ENCODE results near the gene SMYD1.

The SMYD1 gene

DNA sequence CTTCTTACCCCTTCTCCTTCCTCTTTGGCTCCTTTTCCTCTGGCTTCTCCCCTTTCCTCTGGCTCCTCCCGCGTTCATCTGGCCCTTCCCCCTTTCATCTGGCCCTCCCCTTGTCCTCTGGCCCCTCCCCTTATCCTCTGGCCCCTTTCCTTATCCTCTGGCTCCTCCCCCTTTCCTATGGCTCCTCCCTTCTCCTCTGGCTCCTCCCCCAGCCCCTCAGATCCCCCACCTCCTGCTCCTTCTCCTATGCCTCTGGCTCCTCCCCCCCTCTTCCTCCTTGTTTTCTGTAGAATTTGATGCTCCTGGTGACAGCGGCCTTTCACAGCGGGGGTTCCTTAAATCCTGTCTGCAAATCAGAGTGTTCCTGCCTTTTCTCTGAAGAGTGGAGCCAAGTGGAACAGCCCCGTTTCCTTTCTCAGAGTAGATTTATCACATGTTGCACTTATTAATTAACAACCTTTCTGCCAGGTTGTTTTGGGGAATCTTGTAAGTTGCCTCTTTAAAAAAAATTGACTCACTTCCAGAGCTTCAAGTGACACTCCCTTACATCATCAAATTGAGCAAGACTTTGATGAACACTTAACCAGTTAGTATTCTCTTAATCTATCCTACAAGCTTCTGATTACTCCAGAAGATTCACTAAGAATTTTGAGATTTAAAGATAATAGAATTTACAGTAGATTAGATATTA, 32.3 kb downstream of the SMYD1 start:
- no peak for ATAC-seq (replicated peaks)
- Mint-ChIP-seq H3K4me3 (no peak overlapping the region), H3K27me3 (peaks cover 37 to 54% of the 10 kb centered on the region in 2 donors), H3K4me1 (ENCODE audit: low read depth in 2 of 2) (no peaks in the 10 kb centered on the region), H3K36me3 (ENCODE audit: insufficient read depth) (no peaks in the 10 kb centered on the region), H3K27ac (no peak overlapping the region), H3K9me3 (no peaks in the 10 kb centered on the region)
- DNase-seq, result no peak

- H3K4me1 Mint-ChIP-seq (ENCODE audit: low read depth in 2 of 2), result no peaks in the 10 kb centered on the region
- no peaks in the 10 kb centered on the region for H3K36me3 Mint-ChIP-seq (ENCODE audit: insufficient read depth)
- no peak for DNase-seq
- no peak overlapping the region for H3K27ac Mint-ChIP-seq
- no peaks in the 10 kb centered on the region for H3K9me3 Mint-ChIP-seq
- ATAC-seq (replicated peaks), result no peak
- no peak overlapping the region for H3K4me3 Mint-ChIP-seq
- H3K27me3 Mint-ChIP-seq, result peaks cover 38 to 55% of the 10 kb centered on the region in 2 donors
Measured at GRCh38 chr2:88100489-88100858, 32.8 kb downstream of the SMYD1 start.

GRCh38 chr2:88108796-88109195, 41.2 kb downstream of the SMYD1 start:
- Mint-ChIP-seq H3K27me3 (peaks cover 24 to 25% of the 10 kb centered on the region in 2 donors), H3K27ac (no peak overlapping the region), H3K36me3 (ENCODE audit: insufficient read depth) (no peaks in the 10 kb centered on the region), H3K4me3 (no peak overlapping the region), H3K9me3 (no peaks in the 10 kb centered on the region), H3K4me1 (ENCODE audit: low read depth in 2 of 2) (no peaks in the 10 kb centered on the region)
- no peak for DNase-seq
- no peak for ATAC-seq (replicated peaks)

GRCh38 chr2:88110830-88111229, 43.2 kb downstream of the SMYD1 start:
- Mint-ChIP-seq H3K4me3 (no peak overlapping the region), H3K9me3 (no peaks in the 10 kb centered on the region), H3K36me3 (ENCODE audit: insufficient read depth) (no peaks in the 10 kb centered on the region), H3K27ac (no peak overlapping the region), H3K4me1 (ENCODE audit: low read depth in 2 of 2) (no peaks in the 10 kb centered on the region), H3K27me3 (peaks cover 18 to 19% of the 10 kb centered on the region in 2 donors)
- DNase-seq (no peak), ATAC-seq (replicated peaks) (no peak)

GRCh38 chr2:88113069-88113468, 45.4 kb downstream of the SMYD1 start:
- Mint-ChIP-seq H3K27me3 (peaks cover 32 to 33% of the 10 kb centered on the region in 2 donors), H3K9me3 (no peaks in the 10 kb centered on the region), H3K36me3 (ENCODE audit: insufficient read depth) (no peaks in the 10 kb centered on the region), H3K4me3 (no peak overlapping the region), H3K27ac (no peak overlapping the region), H3K4me1 (ENCODE audit: low read depth in 2 of 2) (no peaks in the 10 kb centered on the region)
- no peak for ATAC-seq (replicated peaks)
- DNase-seq, result no peak

- H3K36me3 Mint-ChIP-seq (ENCODE audit: insufficient read depth), result no peaks in the 10 kb centered on the region
- DNase-seq (no peak), ATAC-seq (replicated peaks) (no peak)
- no peaks in the 10 kb centered on the region for H3K4me1 Mint-ChIP-seq (ENCODE audit: low read depth in 2 of 2)
- no peak overlapping the region for H3K4me3 Mint-ChIP-seq
- H3K27ac Mint-ChIP-seq, result no peak overlapping the region
- peaks cover 39 to 40% of the 10 kb centered on the region in 2 donors for H3K27me3 Mint-ChIP-seq
- no peaks in the 10 kb centered on the region for H3K9me3 Mint-ChIP-seq
Measured at GRCh38 chr2:88114889-88115288, 47.3 kb downstream of the SMYD1 start.

GRCh38 chr2:88115825-88116518, 48.3 kb downstream of the SMYD1 start:
- Mint-ChIP-seq H3K27ac (no peak overlapping the region), H3K9me3 (no peaks in the 10 kb centered on the region), H3K36me3 (ENCODE audit: insufficient read depth) (no peaks in the 10 kb centered on the region), H3K27me3 (peaks cover 44 to 46% of the 10 kb centered on the region in 2 donors), H3K4me1 (ENCODE audit: low read depth in 2 of 2) (no peaks in the 10 kb centered on the region), H3K4me3 (no peak overlapping the region)
- ATAC-seq (replicated peaks), result no peak
- no peak for DNase-seq

GRCh38 chr2:88116669-88117432, 49.2 kb downstream of the SMYD1 start:
- ATAC-seq (replicated peaks), result no peak
- H3K9me3 Mint-ChIP-seq, result no peaks in the 10 kb centered on the region
- no peaks in the 10 kb centered on the region for H3K36me3 Mint-ChIP-seq (ENCODE audit: insufficient read depth)
- H3K27me3 Mint-ChIP-seq, result peaks cover 53 to 55% of the 10 kb centered on the region in 2 donors
- no peak overlapping the region for H3K4me3 Mint-ChIP-seq
- H3K4me1 Mint-ChIP-seq (ENCODE audit: low read depth in 2 of 2), result no peaks in the 10 kb centered on the region
- H3K27ac Mint-ChIP-seq, result no peak overlapping the region
- no peak for DNase-seq

DNA sequence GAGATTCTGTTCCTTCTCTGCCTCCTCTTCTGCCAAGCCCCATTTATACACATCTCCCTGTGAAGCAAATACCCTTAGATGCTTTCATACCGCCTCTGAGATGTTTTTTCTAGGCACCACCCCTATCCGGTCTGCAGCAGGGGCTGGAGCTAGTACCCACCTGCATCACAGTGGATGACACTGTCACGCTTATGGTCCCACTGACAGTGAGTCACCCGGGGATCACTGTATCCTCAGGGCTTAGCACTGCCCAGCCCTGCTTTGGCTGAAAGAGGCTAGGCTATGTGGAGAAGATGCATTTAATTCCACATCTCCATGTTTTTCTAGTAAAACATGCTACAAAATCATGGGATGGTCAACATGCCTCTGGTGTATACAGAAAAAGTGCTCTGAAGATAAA, 50.3 kb downstream of the SMYD1 start:
- Mint-ChIP-seq H3K27ac (no peak overlapping the region), H3K27me3 (peaks cover 56 to 64% of the 10 kb centered on the region in 2 donors), H3K4me3 (no peak overlapping the region), H3K9me3 (no peaks in the 10 kb centered on the region), H3K36me3 (ENCODE audit: insufficient read depth) (peaks cover 3% of the 10 kb centered on the region), H3K4me1 (ENCODE audit: low read depth in 2 of 2) (no peaks in the 10 kb centered on the region)
- ATAC-seq (replicated peaks), result no peak
- no peak for DNase-seq

DNA sequence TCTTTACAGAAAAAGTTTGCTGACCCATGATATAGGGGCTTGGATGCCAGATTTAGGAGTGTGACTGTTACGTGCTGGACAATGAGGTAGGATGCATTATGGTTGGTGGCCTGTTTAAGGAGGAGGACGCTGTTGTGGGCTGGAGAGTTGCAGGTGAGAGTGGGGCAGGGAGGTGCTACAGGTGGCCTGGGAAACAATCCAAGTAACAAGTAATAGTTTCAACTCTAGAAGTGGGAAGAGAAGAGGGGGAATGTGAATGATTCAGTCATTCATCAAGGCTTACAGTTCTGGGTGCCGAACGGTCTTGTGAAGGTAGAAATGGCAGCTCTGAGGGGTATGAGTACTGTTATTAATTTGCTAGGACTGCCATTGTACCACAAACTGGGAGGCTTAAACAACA, 54.1 kb downstream of the SMYD1 start:
- H3K27me3 Mint-ChIP-seq, result peaks cover 48 to 78% of the 10 kb centered on the region in 2 donors
- H3K4me1 Mint-ChIP-seq (ENCODE audit: low read depth in 2 of 2), result no peaks in the 10 kb centered on the region
- DNase-seq (no peak), ATAC-seq (replicated peaks) (no peak)
- H3K9me3 Mint-ChIP-seq, result no peaks in the 10 kb centered on the region
- H3K4me3 Mint-ChIP-seq, result no peak overlapping the region
- no peak overlapping the region for H3K27ac Mint-ChIP-seq
- peaks cover 3% of the 10 kb centered on the region for H3K36me3 Mint-ChIP-seq (ENCODE audit: insufficient read depth)

- Mint-ChIP-seq H3K4me3 (no peak overlapping the region), H3K36me3 (ENCODE audit: insufficient read depth) (peaks cover 3% of the 10 kb centered on the region), H3K4me1 (ENCODE audit: low read depth in 2 of 2) (no peaks in the 10 kb centered on the region), H3K9me3 (no peaks in the 10 kb centered on the region), H3K27me3 (peaks cover 48 to 78% of the 10 kb centered on the region in 2 donors), H3K27ac (no peak overlapping the region)
- ATAC-seq (replicated peaks) (no peak), DNase-seq (no peak)
Measured at GRCh38 chr2:88122141-88122884, 54.7 kb downstream of the SMYD1 start.

DNA sequence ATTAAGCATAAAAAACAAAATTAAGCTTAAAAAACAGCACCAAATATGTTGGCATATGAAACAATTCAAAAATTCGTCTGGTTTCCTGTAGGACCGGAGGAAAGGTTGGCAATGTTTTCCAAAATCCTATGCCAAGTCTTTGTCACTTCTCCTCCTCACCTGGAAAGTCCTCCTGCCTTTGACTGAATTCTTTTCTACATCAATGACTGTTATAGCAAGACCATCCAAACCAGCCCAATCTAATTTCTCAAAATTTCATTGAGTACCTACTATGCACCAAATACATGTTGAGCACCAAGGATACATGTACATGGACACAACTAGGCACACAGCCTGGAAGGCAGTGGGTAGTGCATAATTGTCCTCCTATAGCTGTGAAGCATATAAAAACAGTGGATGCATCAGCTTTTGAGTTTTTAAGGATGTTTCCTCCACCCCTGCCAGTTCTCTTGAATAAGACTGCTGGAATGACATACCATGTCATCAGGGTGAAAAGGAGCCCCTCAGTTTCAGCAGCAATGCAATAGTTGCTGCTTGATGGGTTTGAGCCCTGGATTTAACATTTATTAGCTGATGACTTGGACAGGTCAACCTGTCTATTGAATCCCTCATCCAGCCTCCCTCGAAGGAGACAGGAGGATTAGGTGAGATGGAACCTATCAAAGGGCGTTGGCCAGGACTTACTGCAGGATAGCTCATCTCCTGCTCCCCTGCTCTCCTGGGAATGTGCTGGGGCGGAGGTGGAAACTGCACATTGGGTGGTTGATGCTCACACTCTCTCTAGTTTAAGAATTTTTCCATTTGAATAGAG, 55.7 kb downstream of the SMYD1 start:
- peaks cover 3% of the 10 kb centered on the region for H3K36me3 Mint-ChIP-seq (ENCODE audit: insufficient read depth)
- H3K27ac Mint-ChIP-seq, result no peak overlapping the region
- H3K9me3 Mint-ChIP-seq, result no peaks in the 10 kb centered on the region

More for the DNA sequence above, 55.7 kb downstream of the SMYD1 start:
- H3K27me3 Mint-ChIP-seq, result peaks cover 46 to 81% of the 10 kb centered on the region in 2 donors
- H3K4me1 Mint-ChIP-seq (ENCODE audit: low read depth in 2 of 2), result no peaks in the 10 kb centered on the region
- no peak overlapping the region for H3K4me3 Mint-ChIP-seq
- no peak for ATAC-seq (replicated peaks)
- DNase-seq, result no peak

Data from effector memory CD8-positive, alpha-beta T cell (primary cell).